GM12864 (cell line): ENCODE measurements around the gene RNFT1.
"Not testable (repeated sequence)": the region's sequence is repeated elsewhere in the genome, so short reads cannot be mapped to it uniquely, and the experiment has no call there.

Experiments used
- DNase-seq: peaks from one replicate; pipeline ENCODE4 v3.0.0-alpha.2; 2011; ENCODE audit warnings: low read depth
- H3K4me3 ChIP-seq: 2 replicates; pipeline ENCODE4 v1.5.1; 2011; ENCODE audit warnings: mild to moderate bottlenecking, low read depth, low read length, control low read depth
- CTCF ChIP-seq: IDR thresholded peaks from 2 replicates; pipeline ENCODE4 v1.5.1; 2011; ENCODE audit warnings: low read depth, mild to moderate bottlenecking, moderate library complexity, low read length, control low read depth, inconsistent platforms; ENCODE audit errors: missing control alignments

Gene RNFT1

GRCh38 chr17:59963738-59964481 is 630 bp downstream of the RNFT1 start:
- DNase-seq = peak; percentile 15
- H3K4me3 ChIP-seq = peak overlapping the region; percentile 92
- TF ChIP-seq CTCF = no peak

- no peak overlapping the region for H3K4me3 ChIP-seq
- no peak for TF ChIP-seq CTCF
- DNase-seq = no peak
These were observed 1.7 kb downstream of the RNFT1 start for GRCh38 chr17:59962739-59963318.

- not testable (repeated sequence) for DNase-seq, H3K4me3 ChIP-seq
These were observed 5.0 kb downstream of the RNFT1 start for GRCh38 chr17:59959574-59959973.

- TF ChIP-seq CTCF = no peak
- no peak for DNase-seq
These were observed 9.7 kb downstream of the RNFT1 start for GRCh38 chr17:59954856-59955255.

GRCh38 chr17:59950049-59950448 is 14.5 kb downstream of the RNFT1 start:
- no peak for TF ChIP-seq CTCF

More at GRCh38 chr17:59954856-59955255, 9.7 kb downstream of the RNFT1 start:
- H3K4me3 ChIP-seq = no peak overlapping the region

GRCh38 chr17:59947310-59947709 is 17.2 kb downstream of the RNFT1 start:
- H3K4me3 ChIP-seq, DNase-seq: not testable (repeated sequence)

More at GRCh38 chr17:59950049-59950448, 14.5 kb downstream of the RNFT1 start:
- H3K4me3 ChIP-seq = no peak overlapping the region
- DNase-seq = no peak

- DNase-seq, H3K4me3 ChIP-seq: not testable (repeated sequence)
These were observed 18.1 kb downstream of the RNFT1 start for GRCh38 chr17:59946433-59946832.

- no peak for DNase-seq
- H3K4me3 ChIP-seq = no peak overlapping the region
- no peak for TF ChIP-seq CTCF
These were observed 23.4 kb downstream of the RNFT1 start for GRCh38 chr17:59941131-59941530.

GRCh38 chr17:59940697-59941096 is 23.8 kb downstream of the RNFT1 start:
- not testable (repeated sequence) for H3K4me3 ChIP-seq, DNase-seq

- not testable (repeated sequence) for H3K4me3 ChIP-seq, DNase-seq
These were observed 31.2 kb downstream of the RNFT1 start for GRCh38 chr17:59933317-59933716.

GRCh38 chr17:59930768-59931167 is 33.8 kb downstream of the RNFT1 start:
- DNase-seq = not testable (repeated sequence)

GRCh38 chr17:59930121-59930520 is 34.4 kb downstream of the RNFT1 start:
- DNase-seq, H3K4me3 ChIP-seq: not testable (repeated sequence)

More at GRCh38 chr17:59930768-59931167, 33.8 kb downstream of the RNFT1 start:
- not testable (repeated sequence) for H3K4me3 ChIP-seq

GRCh38 chr17:59920637-59921036 is 43.9 kb downstream of the RNFT1 start:
- not testable (repeated sequence) for H3K4me3 ChIP-seq, DNase-seq
